Central memory CD8-positive, alpha-beta T cell (primary cell): ENCODE measurements around the gene CD44.

Experiments used
- ATAC-seq: fragments of 150-1000 bp; cut with Tn5 transposase; replicated peaks from 2 replicates; pipeline ENCODE4 v1.10.0; 2022; ENCODE audit warnings: mild to moderate bottlenecking, moderate FRiP score, moderate number of reproducible peaks; ENCODE audit not compliant: poor library complexity, severe bottlenecking; ENCODE audit errors: extremely low read depth
- DNase-seq, 2 donors: peaks; one replicate each; pipeline ENCODE4 v3.0.0; 2021; ENCODE audit warnings: low spot score in 2 of 2
- H3K27ac Mint-ChIP-seq: one replicate; pipeline ENCODE4 v1.8.0; 2022; ENCODE audit warnings: low read depth, mild to moderate bottlenecking, moderate library complexity, mixed read lengths
- H3K27me3 Mint-ChIP-seq: one replicate; pipeline ENCODE4 v1.8.0; 2022; ENCODE audit warnings: mixed read lengths
- H3K36me3 Mint-ChIP-seq: one replicate; pipeline ENCODE4 v1.8.0; 2022; ENCODE audit warnings: mild to moderate bottlenecking, moderate library complexity, mixed read lengths; ENCODE audit not compliant: insufficient read depth
- H3K4me1 Mint-ChIP-seq: one replicate; pipeline ENCODE4 v1.8.0; 2022; ENCODE audit warnings: mixed read lengths
- H3K4me3 Mint-ChIP-seq: one replicate; pipeline ENCODE4 v1.8.0; 2022; ENCODE audit warnings: mild to moderate bottlenecking, moderate library complexity, mixed read lengths
- H3K9me3 Mint-ChIP-seq: one replicate; pipeline ENCODE4 v1.8.0; 2022; ENCODE audit warnings: mixed read lengths

Gene CD44

GRCh38 chr11:35206616-35207015 is 67.6 kb downstream of the CD44 start:
- Mint-ChIP-seq H3K36me3 (peaks cover 77% of the 10 kb centered on the region), H3K27me3 (no peaks in the 10 kb centered on the region), H3K27ac (peak overlapping the region; percentile 44), H3K4me3 (peak overlapping the region; percentile 34), H3K4me1 (peaks cover 44% of the 10 kb centered on the region), H3K9me3 (no peaks in the 10 kb centered on the region)
- no peak for ATAC-seq
- DNase-seq: no peak

- DNase-seq: no peak
These were observed 68.8 kb downstream of the CD44 start for GRCh38 chr11:35207471-35208403.

GRCh38 chr11:35208795-35209194 is 69.8 kb downstream of the CD44 start:
- peaks cover 50% of the 10 kb centered on the region for H3K4me1 Mint-ChIP-seq
- ATAC-seq (no peak), DNase-seq (no peak)
- no peaks in the 10 kb centered on the region for H3K27me3 Mint-ChIP-seq
- peaks cover 80% of the 10 kb centered on the region for H3K36me3 Mint-ChIP-seq
- peak overlapping the region; percentile 59 for H3K27ac Mint-ChIP-seq
- H3K4me3 Mint-ChIP-seq: no peak overlapping the region
- no peaks in the 10 kb centered on the region for H3K9me3 Mint-ChIP-seq

More at GRCh38 chr11:35207471-35208403, 68.8 kb downstream of the CD44 start:
- Mint-ChIP-seq H3K27me3 (no peaks in the 10 kb centered on the region), H3K27ac (peak overlapping the region; percentile 59), H3K4me1 (peaks cover 42% of the 10 kb centered on the region), H3K36me3 (peaks cover 74% of the 10 kb centered on the region), H3K4me3 (no peak overlapping the region), H3K9me3 (no peaks in the 10 kb centered on the region)
- no peak for ATAC-seq

GRCh38 chr11:35210876-35211546 is 72.0 kb downstream of the CD44 start:
- ATAC-seq: no peak

GRCh38 chr11:35211952-35212351 is 73.0 kb downstream of the CD44 start:
- Mint-ChIP-seq H3K27me3 (no peaks in the 10 kb centered on the region), H3K27ac (peak overlapping the region; percentile 79), H3K9me3 (no peaks in the 10 kb centered on the region), H3K36me3 (peaks cover 81% of the 10 kb centered on the region), H3K4me1 (peaks cover 57% of the 10 kb centered on the region), H3K4me3 (no peak overlapping the region)
- ATAC-seq (no peak), DNase-seq (no peak)

More at GRCh38 chr11:35210876-35211546, 72.0 kb downstream of the CD44 start:
- DNase-seq: no peak
- Mint-ChIP-seq H3K27ac (peak overlapping the region; percentile 79), H3K9me3 (no peaks in the 10 kb centered on the region), H3K36me3 (peaks cover 78% of the 10 kb centered on the region), H3K4me3 (no peak overlapping the region), H3K27me3 (no peaks in the 10 kb centered on the region), H3K4me1 (peaks cover 56% of the 10 kb centered on the region)

GRCh38 chr11:35214226-35214770 is 75.3 kb downstream of the CD44 start:
- ATAC-seq (no peak), DNase-seq (no peak)
- Mint-ChIP-seq H3K27me3 (no peaks in the 10 kb centered on the region), H3K9me3 (no peaks in the 10 kb centered on the region), H3K4me3 (no peak overlapping the region), H3K36me3 (peaks cover 79% of the 10 kb centered on the region), H3K27ac (peak overlapping the region; percentile 77), H3K4me1 (peaks cover 56% of the 10 kb centered on the region)

- peaks cover 80% of the 10 kb centered on the region for H3K36me3 Mint-ChIP-seq
- peak; percentile 8 for ATAC-seq
- no peak for DNase-seq
- H3K4me3 Mint-ChIP-seq: no peak overlapping the region
- peak overlapping the region; percentile 77 for H3K27ac Mint-ChIP-seq
- no peaks in the 10 kb centered on the region for H3K27me3 Mint-ChIP-seq
- H3K4me1 Mint-ChIP-seq: peaks cover 56% of the 10 kb centered on the region
- no peaks in the 10 kb centered on the region for H3K9me3 Mint-ChIP-seq
These were observed 75.8 kb downstream of the CD44 start for GRCh38 chr11:35214792-35215193.

GRCh38 chr11:35215945-35216344 is 77.0 kb downstream of the CD44 start:
- H3K9me3 Mint-ChIP-seq: no peaks in the 10 kb centered on the region
- H3K4me1 Mint-ChIP-seq: peaks cover 56% of the 10 kb centered on the region
- H3K27ac Mint-ChIP-seq: peak overlapping the region; percentile 77
- no peak for ATAC-seq
- DNase-seq: no peak
- H3K27me3 Mint-ChIP-seq: no peaks in the 10 kb centered on the region
- H3K36me3 Mint-ChIP-seq: peaks cover 85% of the 10 kb centered on the region
- H3K4me3 Mint-ChIP-seq: no peak overlapping the region

- peak overlapping the region; percentile 6 for H3K4me3 Mint-ChIP-seq
- ATAC-seq: peak; percentile 79
- H3K4me1 Mint-ChIP-seq: peaks cover 46% of the 10 kb centered on the region
- peak overlapping the region; percentile 77 for H3K27ac Mint-ChIP-seq
- no peaks in the 10 kb centered on the region for H3K9me3 Mint-ChIP-seq
- H3K36me3 Mint-ChIP-seq: peaks cover 87% of the 10 kb centered on the region
- no peaks in the 10 kb centered on the region for H3K27me3 Mint-ChIP-seq
- DNase-seq: peak in 1 of 2 donors; percentile 27
These were observed 78.1 kb downstream of the CD44 start for GRCh38 chr11:35216962-35217678.

- peaks cover 87% of the 10 kb centered on the region for H3K36me3 Mint-ChIP-seq
- no peak overlapping the region for H3K4me3 Mint-ChIP-seq
- H3K9me3 Mint-ChIP-seq: no peaks in the 10 kb centered on the region
- H3K4me1 Mint-ChIP-seq: peaks cover 36% of the 10 kb centered on the region
- H3K27ac Mint-ChIP-seq: peak overlapping the region; percentile 85
- DNase-seq: no peak
- H3K27me3 Mint-ChIP-seq: no peaks in the 10 kb centered on the region
- no peak for ATAC-seq
These were observed 80.0 kb downstream of the CD44 start for GRCh38 chr11:35218956-35219355.

- no peak for DNase-seq
- H3K9me3 Mint-ChIP-seq: no peaks in the 10 kb centered on the region
- no peaks in the 10 kb centered on the region for H3K4me1 Mint-ChIP-seq
- no peaks in the 10 kb centered on the region for H3K27me3 Mint-ChIP-seq
- no peak for ATAC-seq
- no peak overlapping the region for H3K27ac Mint-ChIP-seq
- H3K4me3 Mint-ChIP-seq: no peak overlapping the region
- H3K36me3 Mint-ChIP-seq: peaks cover 89% of the 10 kb centered on the region
These were observed 84.4 kb downstream of the CD44 start for GRCh38 chr11:35223371-35223796.

- Mint-ChIP-seq H3K27ac (peak overlapping the region; percentile 53), H3K27me3 (no peaks in the 10 kb centered on the region), H3K9me3 (no peaks in the 10 kb centered on the region), H3K36me3 (peaks cover 91% of the 10 kb centered on the region), H3K4me1 (no peaks in the 10 kb centered on the region), H3K4me3 (no peak overlapping the region)
- ATAC-seq (no peak), DNase-seq (no peak)
These were observed 85.0 kb downstream of the CD44 start for GRCh38 chr11:35223991-35224390.
